HAP-1 (cell line): ENCODE data around the gene MRPL55.

Experiments used
- DNase-seq, 2 experiments: peaks; one replicate each; pipeline ENCODE4 v3.0.0-alpha.2; 2016 to 2020; ENCODE audit warnings: low spot score in 2 of 2
- H3K27me3 ChIP-seq: fragments of 250-450 bp; sonication (Bioruptor Pico); 2 replicates; pipeline ENCODE4 v1.5.1; 2020; ENCODE audit warnings: low read depth, mild to moderate bottlenecking, moderate library complexity
- H3K36me3 ChIP-seq: fragments of 250-450 bp; sonication (Bioruptor Pico); replicated peaks from 2 replicates; pipeline ENCODE4 v1.5.1; 2020; ENCODE audit warnings: mild to moderate bottlenecking
- H3K4me1 ChIP-seq: fragments of 250-450 bp; sonication (Bioruptor Pico); 2 replicates; pipeline ENCODE4 v1.5.1; 2020; ENCODE audit warnings: mild to moderate bottlenecking
- H3K4me3 ChIP-seq: fragments of 250-450 bp; sonication (Bioruptor Pico); 2 replicates; pipeline ENCODE4 v1.5.1; 2020; ENCODE audit warnings: mild to moderate bottlenecking, moderate library complexity
- H3K9me3 ChIP-seq: fragments of 250-450 bp; sonication (Bioruptor Pico); 2 replicates; pipeline ENCODE4 v1.5.1; 2020; ENCODE audit warnings: mild to moderate bottlenecking, moderate library complexity
- in situ Hi-C: fragments of 300-500 bp; cut with MboI; formaldehyde crosslinking; loops from 3 replicates; pipeline ENCODE4 v1.14.3; 2020; ENCODE audit warnings: low sequenced_read_pairs, inconsistent platforms, mixed read lengths

The MRPL55 gene

DNA sequence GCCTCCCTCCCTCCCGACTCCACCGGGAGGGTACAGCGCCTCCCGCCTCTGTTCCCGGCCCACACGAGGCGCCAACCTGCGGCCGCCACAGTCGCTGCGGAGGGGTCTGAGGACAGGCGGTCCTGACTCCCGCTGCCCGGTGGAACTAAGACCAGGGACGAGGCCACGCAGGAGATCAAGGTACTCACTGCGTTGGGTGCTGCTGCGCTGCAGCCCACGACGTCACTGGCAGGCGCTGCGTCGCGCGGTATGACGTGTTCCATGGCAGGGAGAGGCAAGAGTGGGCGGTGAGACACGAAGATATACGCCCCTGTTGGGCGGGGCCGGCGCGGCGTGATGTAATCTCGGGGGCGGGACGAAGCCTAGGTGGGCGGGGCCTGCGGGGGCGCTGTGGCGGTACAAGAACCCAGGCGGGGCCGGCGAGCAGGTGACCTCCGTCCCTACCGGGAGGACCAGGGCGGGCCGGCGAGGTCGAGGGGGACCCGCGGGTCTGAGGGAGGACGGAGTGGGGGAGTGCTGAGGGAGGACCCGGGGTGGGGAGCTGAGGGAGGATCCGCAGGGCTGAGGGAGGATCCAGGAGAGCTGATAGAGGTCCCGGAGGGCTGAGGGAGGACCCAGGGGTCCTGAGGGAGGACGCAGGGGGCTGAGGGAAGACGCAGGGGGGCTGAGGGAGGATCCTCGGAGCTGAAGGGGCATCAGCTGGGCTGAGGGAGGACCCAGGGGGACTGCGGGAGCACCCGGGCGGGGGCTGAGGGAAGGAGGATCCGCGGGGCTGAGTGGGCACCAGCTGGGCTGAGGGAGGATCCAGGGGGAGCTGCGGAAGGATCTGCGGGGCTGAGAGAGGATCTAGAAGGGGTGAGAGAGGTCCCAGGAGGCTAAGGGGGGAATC lies at the start of gene MRPL55:
Gene MRPL55, minus strand, starts transcription at position 227 of the 889 bp plus-strand sequence. CDS start 1,039 bp downstream, outside the sequence.
- DNase-seq, result peak; percentile 93 to 97
- peak within 1 kb of the TSS; percentile 89 for H3K4me3 ChIP-seq
- no peaks in the 10 kb centered on the region for H3K9me3 ChIP-seq
- H3K4me1 ChIP-seq, result peaks cover 2% of the 10 kb centered on the region; the same call in 1 of the 2 replicates
- in situ Hi-C loops, result no loop called here
- peaks cover 13% of the 10 kb centered on the region for H3K36me3 ChIP-seq
- H3K27me3 ChIP-seq, result no peaks in the 10 kb centered on the region

GRCh38 chr1:228158151-228159007 lies 49.3 kb upstream of the MRPL55 start:
- no peak for DNase-seq
- H3K36me3 ChIP-seq, result no peaks in the 10 kb centered on the region
- H3K9me3 ChIP-seq, result no peaks in the 10 kb centered on the region
- H3K4me1 ChIP-seq, result no peaks in the 10 kb centered on the region
- H3K4me3 ChIP-seq, result no peak overlapping the region
- in situ Hi-C loops, result no loop called here
- H3K27me3 ChIP-seq, result no peaks in the 10 kb centered on the region

GRCh38 chr1:228157729-228158126 lies 48.6 kb upstream of the MRPL55 start:
- no peaks in the 10 kb centered on the region for H3K9me3 ChIP-seq
- in situ Hi-C loops, result no loop called here
- no peaks in the 10 kb centered on the region for H3K4me1 ChIP-seq
- H3K36me3 ChIP-seq, result no peaks in the 10 kb centered on the region
- H3K4me3 ChIP-seq, result no peak overlapping the region
- H3K27me3 ChIP-seq, result no peaks in the 10 kb centered on the region
- DNase-seq, result no peak

DNA sequence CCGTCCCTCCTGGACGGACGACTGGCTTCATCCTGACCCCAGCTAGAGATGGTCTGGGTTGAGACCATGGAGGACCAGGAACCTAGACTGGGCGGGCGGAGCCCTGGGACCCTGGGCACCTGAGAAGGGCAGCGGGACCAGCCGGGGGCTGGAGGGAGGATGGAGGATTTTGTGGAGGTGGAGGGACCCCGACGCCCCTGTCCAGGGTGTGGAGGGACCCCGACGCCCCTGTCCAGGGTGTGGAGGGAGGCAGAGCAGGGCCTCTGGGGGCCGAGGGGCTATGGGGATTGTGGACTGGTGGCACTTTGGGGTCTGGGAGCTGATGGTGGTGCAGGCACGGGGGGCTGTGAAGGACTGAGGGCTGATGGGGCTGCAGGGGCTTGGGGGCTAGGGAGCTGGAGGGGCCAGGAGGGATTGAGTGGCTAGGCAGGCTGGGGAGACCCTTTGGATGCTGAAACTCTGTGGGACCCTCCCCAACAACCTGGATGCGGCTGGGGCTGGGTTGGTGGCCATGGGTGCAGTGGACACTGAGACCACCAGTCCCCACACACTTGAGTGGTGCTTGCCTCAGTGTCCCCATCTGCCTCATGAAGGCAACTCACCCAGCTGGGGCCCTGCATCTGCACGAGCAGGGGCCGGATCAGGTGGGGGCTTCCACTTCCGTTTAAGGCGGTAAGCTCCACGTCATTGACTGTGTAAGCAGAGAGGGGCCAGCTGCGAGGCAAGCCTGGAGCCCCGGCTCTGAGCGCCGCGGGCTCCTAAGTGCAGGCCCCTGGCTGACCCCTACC lies 48.0 kb upstream of the MRPL55 start:
- in situ Hi-C loops, result no loop called here
- Histone ChIP-seq H3K4me3 (no peak overlapping the region), H3K36me3 (no peaks in the 10 kb centered on the region), H3K4me1 (no peaks in the 10 kb centered on the region), H3K9me3 (no peaks in the 10 kb centered on the region), H3K27me3 (no peaks in the 10 kb centered on the region)
- DNase-seq, result no peak

DNA sequence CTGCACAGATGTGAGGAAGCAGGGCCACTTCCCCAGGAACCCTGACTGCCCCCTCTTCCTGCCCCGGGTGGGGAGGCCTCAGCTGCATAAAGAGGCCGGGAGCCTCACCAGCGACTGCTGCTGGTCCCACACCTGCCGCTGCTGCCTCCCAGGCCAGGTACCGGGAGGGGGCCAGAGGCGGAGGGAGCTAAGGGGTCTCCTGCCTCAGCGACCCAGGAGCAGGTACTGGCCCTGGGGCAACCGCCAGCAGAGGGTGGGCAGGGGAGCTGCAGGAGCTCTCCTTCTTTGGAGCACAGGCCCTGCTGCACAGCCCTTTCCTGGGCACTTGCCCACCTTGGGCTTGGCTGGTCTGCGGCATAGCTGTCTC lies 47.4 kb upstream of the MRPL55 start:
- in situ Hi-C loops, result no loop called here
- Histone ChIP-seq H3K9me3 (no peaks in the 10 kb centered on the region), H3K4me1 (no peaks in the 10 kb centered on the region), H3K27me3 (no peaks in the 10 kb centered on the region), H3K4me3 (no peak overlapping the region), H3K36me3 (no peaks in the 10 kb centered on the region)
- no peak for DNase-seq

DNA sequence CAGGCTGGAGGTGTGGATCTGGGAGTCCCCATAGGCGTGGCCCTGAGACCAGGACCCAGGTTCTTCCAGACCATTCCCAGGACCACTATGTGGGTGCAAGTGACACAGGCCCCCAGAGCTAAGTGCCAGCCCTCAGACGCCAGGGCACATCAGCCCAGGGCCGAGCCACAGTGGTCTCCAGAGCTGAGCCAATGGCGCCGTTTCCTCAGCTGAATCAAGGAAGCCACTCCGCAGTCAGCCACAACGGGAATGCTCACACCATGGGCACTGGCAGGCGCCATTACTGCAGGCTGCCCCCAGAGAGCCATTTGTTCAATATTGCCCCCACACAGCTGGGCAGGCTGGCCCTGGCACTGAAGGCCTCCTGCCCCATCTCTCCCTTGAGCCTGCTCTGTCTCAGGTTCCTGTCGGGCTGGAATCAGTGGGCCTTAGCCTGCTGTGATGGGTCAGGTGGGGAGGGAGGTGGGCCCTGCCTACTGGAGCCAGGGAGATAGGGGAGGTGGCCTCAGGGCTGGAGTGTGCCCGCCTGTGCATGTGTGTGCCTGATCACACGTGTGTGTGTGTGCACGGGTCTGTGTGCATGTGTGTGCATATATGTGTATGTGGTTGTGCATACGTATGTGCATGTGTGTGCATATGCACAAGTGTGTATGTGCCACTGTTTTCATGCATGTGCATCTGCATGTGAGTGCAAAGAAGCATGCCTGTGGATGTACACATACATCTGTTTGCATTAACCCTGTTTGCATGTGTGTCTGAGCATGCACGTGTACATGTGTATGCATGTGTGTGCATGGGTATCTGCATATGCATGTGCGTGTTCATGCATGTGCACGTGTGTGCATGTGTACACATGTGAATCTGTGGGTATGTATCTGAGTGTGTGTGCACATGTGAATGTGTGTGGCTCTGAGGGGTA lies 46.8 kb upstream of the MRPL55 start:
- Histone ChIP-seq H3K36me3 (no peaks in the 10 kb centered on the region), H3K4me3 (no peak overlapping the region), H3K27me3 (no peaks in the 10 kb centered on the region), H3K4me1 (no peaks in the 10 kb centered on the region), H3K9me3 (no peaks in the 10 kb centered on the region)
- in situ Hi-C loops, result no loop called here
- no peak for DNase-seq

DNA sequence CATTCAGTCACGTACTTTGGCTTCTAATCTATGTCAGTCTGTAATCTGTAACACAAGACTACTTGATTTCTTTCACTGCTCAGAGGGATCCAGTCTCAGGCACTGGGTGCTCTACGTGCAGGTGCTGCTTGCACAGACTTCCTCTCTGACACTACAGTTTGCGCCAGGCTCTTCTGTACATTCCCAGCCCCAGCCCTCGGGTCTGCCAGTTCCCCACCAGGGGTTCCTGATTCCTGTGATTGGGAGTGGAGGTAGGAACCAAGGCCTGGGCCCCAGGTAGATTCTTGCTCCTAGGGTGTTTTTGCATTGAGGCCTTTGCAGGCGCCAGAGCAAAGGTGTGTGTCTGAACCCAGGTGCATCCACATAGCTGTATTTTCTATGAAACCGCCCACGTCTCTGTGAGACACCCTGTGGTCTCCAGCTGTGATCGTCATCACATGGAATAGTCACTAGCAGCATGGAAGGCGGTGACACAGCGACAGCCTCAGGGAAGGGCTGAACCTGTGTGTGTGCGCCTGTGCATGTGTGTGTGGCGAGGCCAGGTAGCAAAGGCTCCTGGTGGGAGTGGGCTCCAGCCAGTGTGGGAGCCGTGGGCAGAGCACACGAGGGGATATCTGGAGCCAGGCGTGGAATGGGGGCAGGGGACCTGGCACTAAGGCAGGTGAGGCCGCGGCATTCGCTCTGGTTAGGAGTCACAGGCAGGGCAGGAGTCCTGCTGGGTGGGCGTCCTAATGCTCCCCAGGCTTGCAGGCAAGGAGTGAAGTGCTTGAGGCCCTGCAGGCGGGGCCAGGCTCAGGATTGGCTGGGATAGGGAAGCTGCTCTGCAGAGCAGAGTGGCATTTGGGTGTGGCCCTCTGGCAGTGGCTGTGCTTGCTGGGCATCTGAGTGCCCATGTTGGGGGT lies 45.8 kb upstream of the MRPL55 start:
- no peak overlapping the region for H3K4me3 ChIP-seq
- in situ Hi-C loops, result no loop called here
- no peak for DNase-seq
- H3K27me3 ChIP-seq, result no peaks in the 10 kb centered on the region
- H3K9me3 ChIP-seq, result no peaks in the 10 kb centered on the region
- H3K36me3 ChIP-seq, result no peaks in the 10 kb centered on the region; the same call in 1 of the 2 replicates
- no peaks in the 10 kb centered on the region for H3K4me1 ChIP-seq

GRCh38 chr1:228154021-228154669 lies 45.0 kb upstream of the MRPL55 start:
- no peaks in the 10 kb centered on the region; the same call in 1 of the 2 replicates for H3K36me3 ChIP-seq
- H3K4me3 ChIP-seq, result no peak overlapping the region
- no peaks in the 10 kb centered on the region for H3K27me3 ChIP-seq
- in situ Hi-C loops, result no loop called here
- no peaks in the 10 kb centered on the region for H3K9me3 ChIP-seq
- DNase-seq, result no peak
- no peaks in the 10 kb centered on the region for H3K4me1 ChIP-seq

DNA sequence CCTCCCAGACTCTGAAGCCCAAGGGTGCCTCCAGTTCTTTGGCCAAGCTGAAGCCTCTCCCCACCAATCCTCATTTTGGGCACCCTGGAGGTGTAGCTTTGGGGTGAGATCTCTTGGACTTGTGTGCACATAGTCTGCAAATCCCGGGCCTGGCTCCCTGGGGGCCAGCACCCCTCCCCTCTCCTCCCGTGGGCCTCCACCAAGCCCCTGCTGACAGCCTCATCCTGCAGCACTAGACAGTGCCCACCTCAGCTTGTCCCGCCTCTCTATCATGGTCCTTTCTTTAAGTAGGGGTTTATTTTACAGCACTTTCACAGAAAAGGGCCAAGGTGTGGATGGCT lies 43.8 kb upstream of the MRPL55 start:
- no peak for DNase-seq
- H3K27me3 ChIP-seq, result no peaks in the 10 kb centered on the region
- H3K9me3 ChIP-seq, result no peaks in the 10 kb centered on the region
- H3K36me3 ChIP-seq, result peaks cover 5% of the 10 kb centered on the region
- in situ Hi-C loops, result no loop called here
- H3K4me3 ChIP-seq, result no peak overlapping the region
- no peaks in the 10 kb centered on the region for H3K4me1 ChIP-seq

GRCh38 chr1:228152097-228152917 lies 43.2 kb upstream of the MRPL55 start:
- Histone ChIP-seq H3K4me1 (no peaks in the 10 kb centered on the region), H3K27me3 (no peaks in the 10 kb centered on the region), H3K36me3 (peaks cover 8% of the 10 kb centered on the region), H3K9me3 (no peaks in the 10 kb centered on the region), H3K4me3 (no peak overlapping the region)
- in situ Hi-C loops, result no loop called here
- no peak for DNase-seq

DNA sequence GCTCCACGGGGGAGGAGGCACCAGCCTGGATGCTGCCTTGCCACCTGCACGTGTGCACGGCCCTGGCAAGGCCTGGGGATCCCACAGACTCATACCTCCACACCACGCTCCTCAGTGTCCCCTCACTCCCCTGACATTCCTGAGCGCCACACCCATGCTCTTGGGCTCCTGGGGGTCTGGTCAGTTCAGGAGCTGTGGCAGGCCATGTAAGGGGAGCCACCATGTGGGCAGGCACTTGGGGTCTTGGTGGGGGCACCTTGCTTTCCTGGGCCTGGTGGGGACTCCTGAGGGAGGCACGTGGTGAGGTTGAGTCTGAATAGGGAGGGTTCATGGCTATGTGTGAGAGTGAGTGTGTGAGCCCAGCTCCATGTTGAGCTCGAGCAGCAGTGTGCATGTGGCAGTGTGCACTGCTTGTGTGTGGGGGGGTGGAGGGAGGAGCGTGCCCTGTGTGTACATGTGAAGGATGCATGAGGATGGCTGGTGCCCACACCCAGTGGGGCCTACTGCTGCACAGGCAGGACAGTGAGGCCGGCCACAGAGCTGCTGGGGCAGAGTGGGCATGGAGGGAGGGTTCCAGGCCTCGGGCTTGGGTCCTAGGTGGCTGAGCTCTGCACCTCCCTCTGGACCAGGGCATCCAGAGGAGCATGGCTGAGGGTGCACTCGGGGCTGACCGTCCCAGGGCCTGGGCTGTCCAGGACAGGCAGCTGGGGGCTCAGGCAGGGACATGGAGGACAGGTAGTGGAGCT lies 42.3 kb upstream of the MRPL55 start:
- H3K9me3 ChIP-seq, result no peaks in the 10 kb centered on the region
- no peaks in the 10 kb centered on the region for H3K27me3 ChIP-seq
- in situ Hi-C loops, result no loop called here
- peaks cover 12% of the 10 kb centered on the region for H3K36me3 ChIP-seq
- no peak overlapping the region for H3K4me3 ChIP-seq
- H3K4me1 ChIP-seq, result no peaks in the 10 kb centered on the region
- DNase-seq, result peak in 1 of 2 experiments; percentile 7
